Measurements from ENCODE around the gene NTNG1.

NTNG1 gene

GRCh38 chr1:107432108-107432507 is 291.3 kb downstream of the NTNG1 start:
- no peak for DNase-seq (ENCODE audit: low read depth, low spot score)
- no peak overlapping the region for H3K4me3 ChIP-seq (ENCODE audit: low read depth, low read length)
- TF ChIP-seq CTCF (IDR thresholded peaks at IDR 0.05; ENCODE audit: insufficient read depth, low read length, missing control alignments) = no peak
- ChIA-PET CTCF (interaction anchor here (1.1 to 4.7 kb wide), 2 partner anchors 97 to 317 kb away, joined by 4 to 47 read pairs; no protein-coding TSS in a partner anchor), POLR2A (no interaction called here)

GRCh38 chr1:107433068-107433467 is 292.2 kb downstream of the NTNG1 start:
- no peak overlapping the region for H3K4me3 ChIP-seq (ENCODE audit: low read depth, low read length)
- DNase-seq (ENCODE audit: low read depth, low spot score) = no peak
- no peak for TF ChIP-seq CTCF (IDR thresholded peaks at IDR 0.05; ENCODE audit: insufficient read depth, low read length, missing control alignments)
- POLR2A ChIA-PET = no interaction called here
- CTCF ChIA-PET = interaction anchor here (1.0 to 4.7 kb wide), 4 partner anchors 11 to 316 kb away, joined by 3 to 47 read pairs (median 4); no protein-coding TSS in a partner anchor

DNA sequence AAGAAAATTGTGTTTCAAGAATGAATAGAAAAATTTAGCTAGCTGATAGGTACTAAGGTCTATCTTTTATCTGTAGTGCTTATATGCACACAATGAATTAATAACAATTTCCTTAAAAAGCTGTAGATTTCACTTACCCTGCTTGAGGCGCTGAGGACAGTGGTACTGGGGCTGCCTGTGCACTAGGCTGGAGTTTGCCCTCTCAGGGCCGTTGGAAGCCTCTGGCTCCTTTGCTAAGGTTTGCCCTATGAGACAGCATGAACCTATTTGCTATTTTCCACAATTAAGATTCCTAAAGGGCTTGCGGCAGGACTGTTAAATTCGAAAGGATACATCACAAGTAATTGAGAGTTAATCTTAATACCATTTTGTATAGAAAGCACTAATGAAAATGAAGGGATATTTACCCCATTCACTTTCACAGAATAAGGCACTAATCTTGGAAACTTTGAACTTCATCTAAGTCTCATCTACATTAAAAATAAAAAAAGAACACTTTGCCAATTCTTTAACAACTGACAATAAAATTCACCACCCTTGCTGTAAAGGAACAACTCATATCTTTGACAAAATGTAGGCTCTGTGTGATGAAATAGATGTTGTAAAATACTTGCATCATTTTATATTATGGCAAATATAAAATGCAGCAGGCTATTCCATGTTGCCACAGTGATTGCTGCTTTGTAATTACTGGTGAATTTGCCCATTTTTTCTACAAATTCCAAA is 293.0 kb downstream of the NTNG1 start:
- TF ChIP-seq CTCF (IDR thresholded peaks at IDR 0.05; ENCODE audit: insufficient read depth, low read length, missing control alignments) = no peak
- DNase-seq (ENCODE audit: low read depth, low spot score) = no peak
- CTCF ChIA-PET = interaction anchor here (1.0 to 4.7 kb wide), 4 partner anchors 10 to 315 kb away, joined by 3 to 47 read pairs (median 4); no protein-coding TSS in a partner anchor
- H3K4me3 ChIP-seq (ENCODE audit: low read depth, low read length) = no peak overlapping the region
- POLR2A ChIA-PET = no interaction called here

GRCh38 chr1:107434361-107434693 is 293.5 kb downstream of the NTNG1 start:
- CTCF ChIA-PET = interaction anchor here (1.5 kb wide), 1 partner anchor 10 kb away, joined by 4 read pairs; no protein-coding TSS in a partner anchor
- no peak for DNase-seq (ENCODE audit: low read depth, low spot score)
- POLR2A ChIA-PET = no interaction called here
- H3K4me3 ChIP-seq (ENCODE audit: low read depth, low read length) = no peak overlapping the region
- no peak for TF ChIP-seq CTCF (IDR thresholded peaks at IDR 0.05; ENCODE audit: insufficient read depth, low read length, missing control alignments)

DNA sequence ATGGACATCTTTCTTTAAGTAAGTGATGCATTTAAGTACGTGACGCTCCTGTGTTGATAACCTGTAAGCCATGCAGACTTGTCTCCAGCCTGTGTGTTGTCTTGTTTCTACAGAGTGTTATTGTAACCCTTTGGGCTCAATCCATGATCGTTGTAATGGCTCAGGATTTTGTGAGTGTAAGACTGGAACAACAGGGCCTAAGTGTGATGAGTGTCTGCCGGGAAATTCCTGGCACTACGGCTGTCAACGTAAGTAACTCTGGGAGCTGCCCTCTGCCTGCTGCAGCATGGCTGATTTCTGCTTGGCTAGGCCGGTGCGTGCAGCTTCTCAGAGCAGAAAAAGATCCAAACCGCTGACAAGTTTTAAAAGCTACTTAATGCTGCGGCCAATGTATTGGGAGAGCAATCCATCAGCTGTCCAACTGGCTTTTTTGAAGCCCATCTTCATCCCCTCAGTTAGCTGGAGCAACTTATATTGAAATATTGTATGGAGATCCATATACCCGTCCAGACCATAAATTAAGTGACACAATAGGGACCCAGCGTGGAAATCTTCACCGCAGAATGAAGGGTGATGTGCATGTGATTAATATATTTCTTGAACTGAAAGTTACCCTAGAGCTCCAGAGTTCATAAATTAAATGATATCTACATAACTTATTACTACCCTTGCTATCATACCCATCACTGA is 295.9 kb downstream of the NTNG1 start:
- ChIA-PET POLR2A (no interaction called here), CTCF (interaction anchor here (0.8 to 1.8 kb wide), 4 partner anchors 92 to 316 kb away, joined by 3 to 7 read pairs (median 4); no protein-coding TSS in a partner anchor)
- no peak for TF ChIP-seq CTCF (IDR thresholded peaks at IDR 0.05; ENCODE audit: insufficient read depth, low read length, missing control alignments)
- no peak for DNase-seq (ENCODE audit: low read depth, low spot score)
- H3K4me3 ChIP-seq (ENCODE audit: low read depth, low read length) = no peak overlapping the region

- no peak overlapping the region for H3K4me3 ChIP-seq (ENCODE audit: low read depth, low read length)
- DNase-seq (ENCODE audit: low read depth, low spot score) = no peak
- ChIA-PET POLR2A (no interaction called here), CTCF (interaction anchor here (1.1 to 3.2 kb wide), 3 partner anchors 10 to 162 kb away, joined by 4 to 13 read pairs (median 5); no protein-coding TSS in a partner anchor)
- TF ChIP-seq CTCF (IDR thresholded peaks at IDR 0.05; ENCODE audit: insufficient read depth, low read length, missing control alignments) = no peak
Measured at GRCh38 chr1:107439567-107439966, 298.7 kb downstream of the NTNG1 start.

Measured in AG04449 (cell line).